Epithelial cell of esophagus (primary cell): Measurements from ENCODE around the gene CNST.

Experiments used
- DNase-seq: peaks from one replicate; pipeline ENCODE4 v3.0.0; 2010; ENCODE audit warnings: low read depth
- H3K4me3 ChIP-seq: 2 replicates; pipeline ENCODE4 v1.5.1; 2011; ENCODE audit warnings: mild to moderate bottlenecking, low read length, control low read depth
- TF ChIP-seq, protein P1 (sequence below): IDR thresholded peaks from 2 replicates; pipeline ENCODE4 v1.5.1; 2011; ENCODE audit warnings: low read depth, mild to moderate bottlenecking, low read length, control low read depth, inconsistent platforms; ENCODE audit not compliant: insufficient read depth; ENCODE audit errors: missing control alignments

CNST gene

GRCh38 chr1:246527402-246528088 is 38.7 kb upstream of the CNST start:
- no peak overlapping the region for H3K4me3 ChIP-seq
- DNase-seq: no peak
- TF ChIP-seq, protein P1, sequence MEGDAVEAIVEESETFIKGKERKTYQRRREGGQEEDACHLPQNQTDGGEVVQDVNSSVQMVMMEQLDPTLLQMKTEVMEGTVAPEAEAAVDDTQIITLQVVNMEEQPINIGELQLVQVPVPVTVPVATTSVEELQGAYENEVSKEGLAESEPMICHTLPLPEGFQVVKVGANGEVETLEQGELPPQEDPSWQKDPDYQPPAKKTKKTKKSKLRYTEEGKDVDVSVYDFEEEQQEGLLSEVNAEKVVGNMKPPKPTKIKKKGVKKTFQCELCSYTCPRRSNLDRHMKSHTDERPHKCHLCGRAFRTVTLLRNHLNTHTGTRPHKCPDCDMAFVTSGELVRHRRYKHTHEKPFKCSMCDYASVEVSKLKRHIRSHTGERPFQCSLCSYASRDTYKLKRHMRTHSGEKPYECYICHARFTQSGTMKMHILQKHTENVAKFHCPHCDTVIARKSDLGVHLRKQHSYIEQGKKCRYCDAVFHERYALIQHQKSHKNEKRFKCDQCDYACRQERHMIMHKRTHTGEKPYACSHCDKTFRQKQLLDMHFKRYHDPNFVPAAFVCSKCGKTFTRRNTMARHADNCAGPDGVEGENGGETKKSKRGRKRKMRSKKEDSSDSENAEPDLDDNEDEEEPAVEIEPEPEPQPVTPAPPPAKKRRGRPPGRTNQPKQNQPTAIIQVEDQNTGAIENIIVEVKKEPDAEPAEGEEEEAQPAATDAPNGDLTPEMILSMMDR: no peak

- TF ChIP-seq, protein P1: no peak
- H3K4me3 ChIP-seq: no peak overlapping the region
- DNase-seq: no peak
These were observed 37.1 kb upstream of the CNST start for GRCh38 chr1:246528933-246529731.

GRCh38 chr1:246530482-246530881 is 35.8 kb upstream of the CNST start:
- DNase-seq: no peak
- TF ChIP-seq, protein P1: no peak

DNA sequence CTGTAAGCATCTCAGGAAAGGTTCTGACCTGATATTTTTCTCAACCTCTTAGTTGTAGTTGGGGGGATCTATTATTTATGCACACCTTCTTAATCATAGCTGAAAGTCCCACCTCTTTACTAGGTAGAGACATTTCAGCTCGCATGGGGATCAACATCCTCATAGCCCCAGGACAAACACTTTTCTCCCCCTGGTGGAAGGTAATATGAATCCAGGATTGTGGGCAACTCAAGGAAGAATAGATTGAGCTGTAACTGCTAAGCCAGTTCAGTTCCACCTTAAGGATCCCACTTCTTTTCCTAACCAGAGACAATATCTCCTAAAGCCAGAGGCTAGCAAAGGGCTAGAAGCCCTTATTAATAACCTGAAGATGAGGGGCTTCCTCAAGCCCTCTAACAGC is 33.7 kb upstream of the CNST start:
- TF ChIP-seq, protein P1: no peak
- no peak overlapping the region for H3K4me3 ChIP-seq
- no peak for DNase-seq

More at GRCh38 chr1:246530482-246530881, 35.8 kb upstream of the CNST start:
- H3K4me3 ChIP-seq: no peak overlapping the region

DNA sequence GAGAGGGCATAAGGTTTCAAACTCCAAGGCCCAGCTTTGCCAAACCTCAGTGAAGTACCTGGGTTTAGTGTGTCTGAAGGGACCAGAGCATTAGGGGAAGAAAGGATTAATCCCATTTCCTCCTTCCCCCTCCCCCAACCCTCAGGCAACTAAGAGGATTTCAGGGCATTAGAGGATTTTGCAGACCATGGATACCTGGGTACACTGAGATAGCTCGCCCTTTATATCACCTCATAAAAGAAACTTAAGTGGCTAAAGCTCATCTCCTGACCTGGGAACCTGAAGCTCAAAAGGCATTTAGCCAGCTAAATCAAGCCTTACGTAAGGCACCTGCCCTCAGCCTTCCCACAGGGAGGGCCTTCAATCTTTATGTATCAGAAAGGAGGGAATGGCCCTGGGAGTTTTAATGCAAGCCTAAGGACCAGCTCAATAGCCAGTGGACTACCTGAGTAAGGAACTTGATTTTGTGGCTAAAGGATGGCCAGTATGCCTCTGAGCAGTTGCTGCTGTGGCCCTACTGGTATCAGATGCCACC is 32.8 kb upstream of the CNST start:
- no peak overlapping the region for H3K4me3 ChIP-seq
- no peak for DNase-seq
- TF ChIP-seq, protein P1: no peak

DNA sequence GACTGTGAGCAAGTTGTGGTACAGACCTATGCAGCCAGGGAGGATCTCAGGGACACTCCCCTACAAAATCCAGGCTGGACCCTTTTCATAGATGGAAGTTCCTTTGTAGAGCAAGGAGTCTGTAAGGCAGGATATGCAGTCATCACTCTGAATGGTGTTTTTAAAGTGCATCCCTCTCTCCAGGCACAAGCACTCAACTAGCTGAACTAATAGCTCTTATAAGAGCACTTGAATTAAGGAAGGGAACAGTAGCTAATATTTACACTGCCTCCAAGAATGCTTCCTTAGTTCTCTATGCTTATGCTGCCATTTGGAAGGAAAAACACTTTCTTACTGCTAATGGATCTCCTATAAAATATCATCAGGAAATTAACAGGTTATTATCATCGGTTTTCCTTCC is 32.1 kb upstream of the CNST start:
- DNase-seq: no peak
- TF ChIP-seq, protein P1: no peak
- no peak overlapping the region for H3K4me3 ChIP-seq
